Neural progenitor cell (in vitro differentiated cells): Measurements from ENCODE around the gene VWF. TPM values are rescaled to one million over a fixed set of nuclear protein-coding genes. Genes with fewer than 3 reads are reported as not detected.
"Not testable (repeated sequence)": the region's sequence is repeated elsewhere in the genome, so short reads cannot be mapped to it uniquely, and the experiment has no call there.

Experiments
- DNase-seq: peaks from one replicate; pipeline ENCODE4 v3.0.0-alpha.2; 2016; ENCODE audit warnings: low spot score
- H2AFZ ChIP-seq: fragments of 200-600 bp; sonication (generic); replicated peaks from 2 replicates; pipeline ENCODE4 v1.6.1; 2016; ENCODE audit warnings: antibody characterized with exemption
- H3F3A ChIP-seq: fragments of 200-600 bp; sonication (generic); 2 replicates; pipeline ENCODE4 v1.6.1; 2016; ENCODE audit warnings: antibody characterized with exemption, low read depth
- H3K27ac ChIP-seq: fragments of 200-600 bp; sonication (generic); 2 replicates; pipeline ENCODE4 v1.5.1; 2016; ENCODE audit warnings: mild to moderate bottlenecking
- H3K27me3 ChIP-seq: fragments of 200-600 bp; sonication (generic); 2 replicates; pipeline ENCODE4 v1.6.1; 2016; ENCODE audit warnings: mild to moderate bottlenecking, moderate library complexity
- H3K36me3 ChIP-seq: fragments of 200-600 bp; sonication (generic); 2 replicates; pipeline ENCODE4 v1.5.1; 2016
- H3K4me1 ChIP-seq: fragments of 200-600 bp; sonication (generic); 2 replicates; pipeline ENCODE4 v1.6.1; 2016; ENCODE audit warnings: mixed run types
- H3K4me2 ChIP-seq: fragments of 200-600 bp; sonication (generic); 2 replicates; pipeline ENCODE4 v1.6.1; 2016
- H3K4me3 ChIP-seq: fragments of 200-600 bp; sonication (generic); 2 replicates; pipeline ENCODE4 v1.5.1; 2016
- H3K79me2 ChIP-seq: fragments of 200-600 bp; sonication (generic); 2 replicates; pipeline ENCODE4 v1.6.1; 2016; ENCODE audit warnings: low read depth
- H3K9ac ChIP-seq: fragments of 200-600 bp; sonication (generic); 2 replicates; pipeline ENCODE4 v1.6.1; 2016
- H3K9me3 ChIP-seq: fragments of 200-600 bp; sonication (generic); 2 replicates; pipeline ENCODE4 v1.5.1; 2016; ENCODE audit warnings: low read depth
- H4K20me1 ChIP-seq: fragments of 200-600 bp; sonication (generic); 2 replicates; pipeline ENCODE4 v1.6.1; 2016; ENCODE audit warnings: low read depth
- H3K27ac Mint-ChIP-seq: 3 replicates; pipeline ENCODE4 v1.8.0; 2021; ENCODE audit warnings: mixed read lengths
- H3K27me3 Mint-ChIP-seq: 2 replicates; pipeline ENCODE4 v1.8.0; 2022; ENCODE audit warnings: low read depth, mild to moderate bottlenecking, inconsistent platforms, moderate library complexity, mixed read lengths; ENCODE audit not compliant: insufficient read depth
- H3K36me3 Mint-ChIP-seq: 3 replicates; pipeline ENCODE4 v1.8.0; 2021; ENCODE audit warnings: mixed read lengths
- H3K4me1 Mint-ChIP-seq: 3 replicates; pipeline ENCODE4 v1.8.0; 2021; ENCODE audit warnings: mixed read lengths
- H3K4me3 Mint-ChIP-seq: 3 replicates; pipeline ENCODE4 v1.8.0; 2021; ENCODE audit warnings: mild to moderate bottlenecking, moderate library complexity, mixed read lengths
- H3K9me3 Mint-ChIP-seq: 3 replicates; pipeline ENCODE4 v1.8.0; 2020; ENCODE audit warnings: mixed read lengths
- EZH2 ChIP-seq: fragments of 200-600 bp; sonication (generic); IDR thresholded peaks from 2 replicates; pipeline ENCODE4 v1.6.1; 2017; ENCODE audit warnings: antibody characterized with exemption, mild to moderate bottlenecking, moderate library complexity
- EZH2phosphoT487 ChIP-seq: fragments of 200-600 bp; sonication (generic); IDR thresholded peaks from 2 replicates; pipeline ENCODE4 v1.6.1; 2017; ENCODE audit warnings: antibody characterized with exemption
- total RNA-seq: library from RNA; depleted of rRNA; stranded (reverse); fragments of >200 nt; gene quantifications from 2 replicates; pipeline ENCODE4 v1.2.3, GENCODE V29; 2015; ENCODE audit warnings: low replicate concordance
- TF ChIP-seq, protein P1 (sequence below): fragments of 200-600 bp; sonication (generic); IDR thresholded peaks from 2 replicates; pipeline ENCODE4 v1.5.1; 2017; ENCODE audit warnings: antibody characterized with exemption, mild to moderate bottlenecking

Gene VWF
- total RNA-seq, 1 donor from 2014 or later, result 8.0 TPM

DNA sequence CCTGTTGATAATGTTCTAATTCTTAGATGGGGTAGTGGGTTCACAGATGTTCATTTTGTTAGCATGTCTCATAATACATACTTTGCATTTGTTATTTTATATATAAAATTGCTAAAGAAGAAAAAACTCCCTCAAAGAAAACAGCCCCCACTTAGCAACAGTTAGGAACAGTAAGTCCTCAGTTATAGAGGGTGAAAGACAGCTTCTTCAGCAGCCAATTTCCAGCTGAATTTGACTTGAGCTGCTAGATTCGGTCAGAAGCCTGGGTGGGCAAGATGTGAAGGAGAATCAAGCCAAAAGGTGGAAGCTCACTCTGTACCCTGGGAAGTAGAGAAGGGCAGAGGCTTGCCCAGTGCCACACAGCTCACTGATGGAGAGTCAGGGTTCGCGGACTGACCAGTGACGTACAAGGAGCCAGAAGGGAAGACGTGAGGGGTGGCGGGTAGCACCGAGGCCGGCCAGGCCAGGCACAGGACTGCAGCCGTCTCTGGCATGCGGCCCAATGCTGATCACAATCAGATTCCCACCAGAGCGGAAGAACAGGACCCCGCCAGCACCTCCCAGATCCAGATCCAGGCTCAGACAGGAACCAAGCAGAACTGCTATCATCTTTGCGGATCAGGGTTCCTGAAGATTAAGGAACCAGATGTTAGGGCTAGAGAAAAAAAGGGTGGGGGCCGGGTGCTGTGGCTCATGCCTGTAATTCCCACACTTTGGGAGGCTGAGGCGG is 30.4 kb upstream of the VWF start:
- Histone ChIP-seq H3K27ac (no peak overlapping the region), H3K36me3 (no peaks in the 10 kb centered on the region)

DNA sequence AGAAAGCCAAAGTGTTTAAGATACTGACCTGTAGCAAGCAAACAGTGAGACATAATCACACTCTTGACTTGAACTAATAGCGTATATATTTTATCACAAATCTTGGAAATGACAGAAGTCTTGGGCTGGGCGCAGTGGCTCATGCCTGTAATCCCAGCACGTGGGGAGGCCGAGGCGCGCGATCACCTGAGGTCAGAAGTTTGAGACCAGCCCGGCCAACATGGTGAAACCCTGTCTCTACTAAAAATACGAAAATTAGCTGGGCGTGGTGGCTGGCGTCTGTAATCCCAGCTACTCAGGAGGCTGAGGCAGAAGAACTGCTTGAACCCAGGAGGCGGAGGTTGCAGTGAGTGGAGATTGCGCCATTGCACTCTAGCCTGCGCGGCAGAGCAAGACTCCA is 24.3 kb upstream of the VWF start:
- H3K27me3 ChIP-seq, H4K20me1 ChIP-seq, H3K9me3 ChIP-seq, DNase-seq, H3K4me2 ChIP-seq, H3K4me1 Mint-ChIP-seq, H3K79me2 ChIP-seq, H3K27ac ChIP-seq, H3K4me1 ChIP-seq, H3K9ac ChIP-seq, H3K9me3 Mint-ChIP-seq, H2AFZ ChIP-seq, H3F3A ChIP-seq, H3K27ac Mint-ChIP-seq, H3K27me3 Mint-ChIP-seq, H3K4me3 Mint-ChIP-seq, H3K36me3 Mint-ChIP-seq, H3K4me3 ChIP-seq, H3K36me3 ChIP-seq: not testable (repeated sequence)

More for the DNA sequence above, 30.4 kb upstream of the VWF start:
- Mint-ChIP-seq H3K27ac (no peak overlapping the region), H3K4me1 (peaks cover under 1% of the 10 kb centered on the region), H3K27me3 (peaks cover 3% of the 10 kb centered on the region), H3K9me3 (peaks cover 3% of the 10 kb centered on the region), H3K4me3 (no peak overlapping the region), H3K36me3 (no peaks in the 10 kb centered on the region)
- Histone ChIP-seq H3K4me1 (no peaks in the 10 kb centered on the region), H3K9me3 (no peaks in the 10 kb centered on the region), H3K79me2 (no peaks in the 10 kb centered on the region), H3F3A (no peaks in the 10 kb centered on the region), H4K20me1 (no peaks in the 10 kb centered on the region), H3K9ac (no peak overlapping the region), H2AFZ (peak overlapping the region; percentile 68), H3K4me3 (no peak overlapping the region), H3K4me2 (no peak overlapping the region), H3K27me3 (no peaks in the 10 kb centered on the region)
- DNase-seq, result no peak
- TF ChIP-seq EZH2phosphoT487 (no peak), EZH2 (no peak)
- TF ChIP-seq, protein P1, sequence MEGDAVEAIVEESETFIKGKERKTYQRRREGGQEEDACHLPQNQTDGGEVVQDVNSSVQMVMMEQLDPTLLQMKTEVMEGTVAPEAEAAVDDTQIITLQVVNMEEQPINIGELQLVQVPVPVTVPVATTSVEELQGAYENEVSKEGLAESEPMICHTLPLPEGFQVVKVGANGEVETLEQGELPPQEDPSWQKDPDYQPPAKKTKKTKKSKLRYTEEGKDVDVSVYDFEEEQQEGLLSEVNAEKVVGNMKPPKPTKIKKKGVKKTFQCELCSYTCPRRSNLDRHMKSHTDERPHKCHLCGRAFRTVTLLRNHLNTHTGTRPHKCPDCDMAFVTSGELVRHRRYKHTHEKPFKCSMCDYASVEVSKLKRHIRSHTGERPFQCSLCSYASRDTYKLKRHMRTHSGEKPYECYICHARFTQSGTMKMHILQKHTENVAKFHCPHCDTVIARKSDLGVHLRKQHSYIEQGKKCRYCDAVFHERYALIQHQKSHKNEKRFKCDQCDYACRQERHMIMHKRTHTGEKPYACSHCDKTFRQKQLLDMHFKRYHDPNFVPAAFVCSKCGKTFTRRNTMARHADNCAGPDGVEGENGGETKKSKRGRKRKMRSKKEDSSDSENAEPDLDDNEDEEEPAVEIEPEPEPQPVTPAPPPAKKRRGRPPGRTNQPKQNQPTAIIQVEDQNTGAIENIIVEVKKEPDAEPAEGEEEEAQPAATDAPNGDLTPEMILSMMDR, result no peak

DNA sequence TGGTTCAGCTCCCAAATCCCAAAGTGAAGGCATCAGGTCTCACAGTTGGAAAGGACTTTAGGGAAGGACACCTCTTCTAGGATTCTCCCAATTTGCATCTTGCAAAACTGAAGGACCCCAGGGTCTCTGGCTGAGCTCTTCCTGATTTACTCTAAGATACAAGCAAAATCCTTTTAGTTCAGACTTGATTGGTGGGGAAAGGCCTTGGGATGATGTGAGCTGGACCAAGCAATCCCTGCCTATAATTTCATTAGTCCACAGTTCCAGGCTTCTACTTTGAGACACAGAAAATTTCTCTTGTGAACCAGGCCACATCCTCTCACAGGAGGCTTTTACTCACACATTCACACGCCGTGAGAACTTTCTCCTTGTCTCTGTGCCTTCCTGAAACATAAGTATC is 23.6 kb upstream of the VWF start:
- Mint-ChIP-seq H3K9me3 (peaks cover 5% of the 10 kb centered on the region), H3K27ac (no peak overlapping the region), H3K36me3 (no peaks in the 10 kb centered on the region), H3K4me3 (no peak overlapping the region), H3K4me1 (no peaks in the 10 kb centered on the region), H3K27me3 (peaks cover 2% of the 10 kb centered on the region)
- H3K4me1 ChIP-seq, result no peaks in the 10 kb centered on the region
- no peaks in the 10 kb centered on the region for H3K27me3 ChIP-seq
- no peak overlapping the region for H3K4me3 ChIP-seq
- no peak overlapping the region for H2AFZ ChIP-seq
- no peak for DNase-seq
- H3K27ac ChIP-seq, result no peak overlapping the region
- H3K9me3 ChIP-seq, result no peaks in the 10 kb centered on the region
- H3F3A ChIP-seq, result no peaks in the 10 kb centered on the region
- H4K20me1 ChIP-seq, result no peaks in the 10 kb centered on the region
- no peaks in the 10 kb centered on the region for H3K36me3 ChIP-seq
- TF ChIP-seq, protein P1, result no peak
- TF ChIP-seq EZH2, result no peak
- TF ChIP-seq EZH2phosphoT487, result no peak
- H3K9ac ChIP-seq, result no peak overlapping the region
- no peak overlapping the region for H3K4me2 ChIP-seq
- no peaks in the 10 kb centered on the region for H3K79me2 ChIP-seq

DNA sequence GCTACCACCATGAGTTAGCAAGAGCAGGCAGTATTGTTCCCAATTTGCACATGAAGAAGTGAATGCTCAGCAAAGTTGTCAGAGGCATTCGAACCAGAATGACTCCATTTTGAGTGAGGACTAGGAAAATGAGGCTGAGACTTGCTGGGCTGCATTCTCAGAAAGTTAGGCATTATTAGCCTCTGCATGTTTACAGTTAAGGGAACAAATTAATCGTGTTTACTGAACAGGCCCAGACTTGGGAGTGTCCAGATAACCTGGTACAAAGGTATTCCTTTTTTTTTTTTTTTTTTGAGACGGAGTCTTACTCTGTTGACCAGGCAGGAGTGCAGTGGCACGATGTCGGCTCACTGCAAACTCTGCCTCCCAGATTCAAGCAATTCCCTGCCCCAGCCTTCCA is 22.5 kb upstream of the VWF start:
- Mint-ChIP-seq H3K9me3 (peaks cover 7% of the 10 kb centered on the region), H3K4me1 (peaks cover 2% of the 10 kb centered on the region), H3K27me3 (peaks cover 2% of the 10 kb centered on the region), H3K4me3 (no peak overlapping the region), H3K27ac (no peak overlapping the region), H3K36me3 (peaks cover 1% of the 10 kb centered on the region)
- Histone ChIP-seq H2AFZ (no peak overlapping the region), H3K4me2 (no peak overlapping the region), H3K36me3 (no peaks in the 10 kb centered on the region), H3F3A (no peaks in the 10 kb centered on the region), H3K27me3 (no peaks in the 10 kb centered on the region), H3K9me3 (no peaks in the 10 kb centered on the region), H4K20me1 (no peaks in the 10 kb centered on the region), H3K4me3 (no peak overlapping the region), H3K27ac (no peak overlapping the region), H3K79me2 (no peaks in the 10 kb centered on the region), H3K4me1 (no peaks in the 10 kb centered on the region), H3K9ac (no peak overlapping the region)
- TF ChIP-seq EZH2 (no peak), EZH2phosphoT487 (no peak)
- TF ChIP-seq, protein P1, result no peak
- no peak for DNase-seq
